HG02759 (cell line): Measurements from ENCODE around the gene ARHGAP15.

ENCODE experiments used
- ATAC-seq: cut with Tn5 transposase; IDR thresholded peaks from one replicate; pipeline ENCODE4 v1.9.1; 2021; ENCODE audit warnings: mild to moderate bottlenecking, moderate library complexity; ENCODE audit not compliant: unreplicated experiment

The ARHGAP15 gene

DNA sequence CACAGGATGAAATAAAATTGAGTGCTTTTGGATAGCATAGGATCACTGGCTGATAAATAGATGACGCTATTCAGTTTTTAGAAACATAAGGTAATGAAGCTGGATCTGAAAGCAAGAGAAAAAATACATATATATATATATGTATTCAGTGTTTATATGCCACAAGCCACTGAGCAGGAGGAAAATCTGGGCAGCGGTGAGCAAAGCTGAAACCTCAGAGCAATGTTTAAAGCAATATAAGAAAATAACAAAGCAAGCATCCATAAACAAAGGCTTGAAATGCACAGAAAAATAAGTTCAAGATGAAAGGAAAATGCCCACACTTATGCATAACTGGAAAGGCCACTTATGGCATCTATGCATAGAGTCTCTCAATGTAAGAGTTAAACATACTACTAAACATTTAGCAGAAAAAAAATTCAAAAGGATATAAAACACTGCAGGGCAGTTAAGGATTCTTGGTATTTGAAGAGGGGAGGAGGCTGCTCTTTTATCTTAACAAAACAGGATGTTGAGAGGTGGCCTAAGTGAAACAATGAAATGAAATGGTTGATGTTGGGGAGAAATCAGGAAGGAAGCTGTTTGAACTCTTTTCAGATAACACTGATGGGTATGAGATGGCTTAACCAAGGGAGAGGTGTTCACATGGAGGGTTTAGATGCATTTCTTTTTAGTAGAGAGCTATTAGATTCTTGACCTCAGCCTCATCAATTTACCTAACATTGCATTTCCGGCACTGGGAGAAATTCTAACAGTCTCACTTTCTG lies 129.1 kb downstream of the ARHGAP15 start:
- no peak for ATAC-seq

DNA sequence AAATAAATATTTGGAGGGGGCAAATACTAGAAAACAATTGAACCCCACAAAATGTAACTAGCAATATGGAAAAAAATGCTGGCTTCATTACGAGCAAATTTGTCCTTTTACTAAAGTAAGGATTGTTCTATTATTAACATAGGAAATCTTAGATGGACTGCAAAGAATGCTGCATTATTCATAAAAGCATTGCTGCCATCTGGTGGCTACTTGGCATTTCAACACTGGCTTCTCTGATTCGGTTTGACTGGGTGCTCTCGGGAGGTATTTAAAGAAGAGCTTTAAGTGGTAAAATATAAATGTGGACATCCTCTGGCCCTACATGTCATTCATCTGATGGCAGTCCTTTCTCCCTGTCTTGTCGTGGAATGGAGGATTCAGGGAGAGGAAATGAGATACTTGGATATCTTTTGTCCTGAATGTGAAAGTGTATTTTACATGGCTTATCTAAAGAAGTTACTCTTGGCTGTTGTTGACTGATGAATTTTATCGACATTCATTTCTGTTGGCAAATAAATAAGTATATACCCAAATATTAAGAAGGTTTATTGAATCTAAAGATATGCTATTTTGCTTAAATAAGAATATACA lies 130.2 kb downstream of the ARHGAP15 start:
- peak; percentile 50 for ATAC-seq

GRCh38 chr2:143261986-143262385 lies 132.8 kb downstream of the ARHGAP15 start:
- ATAC-seq: peak; percentile 69

- peak; percentile 21 for ATAC-seq
These were observed 133.2 kb downstream of the ARHGAP15 start for GRCh38 chr2:143262389-143262788.

- no peak for ATAC-seq
These were observed 133.9 kb downstream of the ARHGAP15 start for GRCh38 chr2:143263066-143263625.

DNA sequence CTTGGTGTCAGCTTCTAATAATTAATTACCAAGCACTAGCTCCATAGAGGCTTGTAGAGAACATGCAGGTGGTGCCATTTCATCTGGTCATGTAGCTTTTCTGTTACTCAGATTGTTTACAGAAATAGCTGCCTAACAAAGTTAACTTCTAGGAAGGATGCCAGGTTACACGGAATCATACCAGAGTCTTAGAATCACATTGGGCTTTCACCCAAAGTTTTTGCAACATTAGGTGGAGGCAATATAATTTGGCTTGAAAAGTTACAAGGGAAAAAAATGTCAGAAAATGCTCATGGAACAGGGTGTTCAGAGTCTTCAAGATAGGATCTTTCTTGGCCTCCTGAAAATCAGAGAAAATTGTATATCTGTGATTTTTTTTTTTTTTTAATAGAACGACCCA lies 135.6 kb downstream of the ARHGAP15 start:
- ATAC-seq: no peak

GRCh38 chr2:143279672-143280071 lies 150.5 kb downstream of the ARHGAP15 start:
- no peak for ATAC-seq

- no peak for ATAC-seq
These were observed 151.0 kb downstream of the ARHGAP15 start for GRCh38 chr2:143280097-143280757.

DNA sequence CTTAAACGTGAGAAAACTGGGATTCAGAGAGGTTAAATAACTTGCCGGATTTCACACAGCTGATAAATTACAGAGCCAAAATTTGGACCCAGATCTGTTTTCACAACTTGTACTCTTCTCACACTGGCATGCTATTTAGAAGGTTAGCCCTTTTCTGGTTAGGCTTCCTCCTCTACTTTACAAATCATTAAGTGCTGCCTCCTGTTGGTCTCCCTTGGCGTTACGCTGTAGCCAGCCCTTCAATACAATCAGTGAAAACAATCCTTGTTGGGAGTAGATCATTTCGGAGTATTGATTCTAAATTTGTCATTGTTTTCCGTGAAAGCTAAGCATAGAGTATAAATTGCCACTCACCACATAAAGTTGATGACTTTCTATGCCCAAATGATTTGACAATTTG lies 153.5 kb downstream of the ARHGAP15 start:
- no peak for ATAC-seq

- peak; percentile 63 for ATAC-seq
These were observed 155.0 kb downstream of the ARHGAP15 start for GRCh38 chr2:143284087-143284675.

DNA sequence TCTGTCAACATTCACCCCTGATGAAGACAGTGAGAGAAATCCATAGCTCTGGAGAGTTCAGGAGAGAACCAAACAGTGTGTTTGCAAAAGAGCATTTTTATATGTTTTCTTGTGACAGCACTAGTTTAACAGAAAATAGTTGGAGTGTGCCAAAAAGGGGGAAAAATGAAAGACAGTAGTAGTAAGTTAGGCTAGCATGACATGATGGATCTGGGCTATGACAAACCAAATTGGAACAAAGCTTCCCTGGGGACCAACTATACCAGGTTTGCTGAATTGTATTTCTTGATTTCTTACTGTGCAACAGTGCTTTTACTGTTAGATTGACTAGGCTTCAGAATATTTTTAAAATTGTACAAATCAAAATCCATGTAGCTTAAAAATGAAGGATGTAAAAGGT lies 159.8 kb downstream of the ARHGAP15 start:
- no peak for ATAC-seq

DNA sequence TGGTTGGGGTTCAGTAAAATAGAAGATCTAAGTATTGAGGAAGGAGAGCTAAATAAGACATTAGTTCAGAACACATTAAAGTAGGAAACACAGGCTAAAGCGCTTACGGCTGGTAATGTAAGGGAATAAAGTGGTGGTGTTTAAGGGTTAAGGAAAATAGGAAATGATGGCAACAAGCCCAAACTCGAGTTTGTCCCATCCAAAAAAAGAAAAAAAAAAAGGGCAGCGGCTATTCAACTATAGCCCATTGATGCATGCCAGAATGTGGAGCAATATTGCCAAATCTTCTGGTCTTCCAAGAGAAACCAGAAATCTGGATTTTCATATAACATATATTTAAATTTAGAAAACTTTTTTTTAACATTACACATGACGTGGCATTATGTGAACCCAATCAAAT lies 161.0 kb downstream of the ARHGAP15 start:
- ATAC-seq: no peak

- no peak for ATAC-seq
These were observed 164.8 kb downstream of the ARHGAP15 start for GRCh38 chr2:143294068-143294467.

DNA sequence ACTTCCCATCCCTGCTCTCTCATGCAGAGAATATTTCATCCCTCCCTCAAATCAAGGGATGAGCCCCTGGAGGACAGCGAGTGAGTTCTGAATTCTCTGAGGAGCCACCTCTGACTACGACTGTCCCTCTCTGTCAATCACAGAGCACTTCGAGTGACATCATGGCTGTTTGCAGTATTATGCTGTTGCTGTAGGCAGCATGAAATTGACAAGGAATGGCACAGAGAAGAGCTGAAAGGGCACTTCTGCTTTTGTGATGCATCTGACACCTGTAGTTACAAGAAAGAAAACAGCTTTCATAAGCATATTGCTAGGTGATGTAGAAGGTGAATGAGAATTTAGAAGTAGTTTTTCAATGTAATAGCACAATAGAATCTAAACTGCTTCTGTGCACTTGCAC lies 166.9 kb downstream of the ARHGAP15 start:
- no peak for ATAC-seq

DNA sequence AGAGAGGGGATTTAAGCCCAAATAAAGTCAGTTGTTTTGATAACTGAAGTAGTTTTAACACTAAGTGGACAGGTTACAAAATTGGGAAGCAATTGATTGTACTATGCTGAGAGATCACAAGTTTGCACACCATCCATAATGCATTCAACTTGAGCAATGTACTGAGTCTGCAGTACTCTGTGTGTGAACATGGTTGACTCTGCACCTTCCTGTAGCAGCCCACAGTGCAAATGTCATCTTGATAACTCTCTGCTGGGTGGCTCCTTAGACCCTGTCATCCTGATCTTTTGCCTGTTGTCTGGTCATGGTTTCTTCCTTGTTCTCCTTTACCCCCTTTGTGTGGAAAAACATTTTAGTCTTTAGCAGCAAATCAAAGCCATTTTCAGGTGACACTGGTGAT lies 168.0 kb downstream of the ARHGAP15 start:
- no peak for ATAC-seq

DNA sequence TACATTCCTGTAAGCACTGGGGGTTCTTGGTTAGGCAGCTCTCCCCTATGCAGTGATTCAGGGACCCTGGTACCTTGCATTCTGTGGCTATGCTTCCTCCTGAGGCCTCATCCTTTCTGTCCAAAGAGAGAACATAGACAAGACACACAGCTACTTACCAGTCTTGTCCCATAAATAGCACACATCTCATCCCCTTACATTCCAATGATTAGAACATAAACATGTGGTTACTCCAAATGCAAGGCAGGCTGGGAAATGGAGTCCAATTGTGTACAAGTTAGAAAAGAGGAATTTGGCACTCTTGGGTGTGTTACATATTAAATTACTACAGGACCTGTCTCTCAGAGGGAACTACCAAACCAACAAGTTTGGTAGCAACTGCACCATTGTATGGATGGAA lies 171.3 kb downstream of the ARHGAP15 start:
- no peak for ATAC-seq

DNA sequence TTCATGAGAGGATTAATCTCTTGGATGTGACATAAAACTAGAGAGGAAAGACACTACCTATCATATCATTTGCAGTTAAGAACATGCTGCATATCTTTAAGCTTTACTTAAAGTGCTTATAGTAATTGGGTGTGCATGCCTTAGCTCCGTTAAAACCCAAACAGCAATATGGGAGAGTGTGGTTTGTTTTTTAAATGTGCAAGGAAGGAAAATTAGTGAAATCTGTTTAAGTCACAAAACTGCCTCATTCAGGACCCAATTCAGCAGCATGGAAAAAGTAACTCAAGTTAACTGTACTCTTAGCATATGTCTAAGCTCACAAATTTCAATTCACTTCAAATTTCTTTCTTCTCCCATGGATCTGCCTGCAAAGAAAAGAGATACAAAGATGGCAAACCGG lies 182.2 kb downstream of the ARHGAP15 start:
- no peak for ATAC-seq

GRCh38 chr2:143312441-143312840 lies 183.2 kb downstream of the ARHGAP15 start:
- ATAC-seq: no peak

- ATAC-seq: no peak
These were observed 184.6 kb downstream of the ARHGAP15 start for GRCh38 chr2:143313861-143314260.

DNA sequence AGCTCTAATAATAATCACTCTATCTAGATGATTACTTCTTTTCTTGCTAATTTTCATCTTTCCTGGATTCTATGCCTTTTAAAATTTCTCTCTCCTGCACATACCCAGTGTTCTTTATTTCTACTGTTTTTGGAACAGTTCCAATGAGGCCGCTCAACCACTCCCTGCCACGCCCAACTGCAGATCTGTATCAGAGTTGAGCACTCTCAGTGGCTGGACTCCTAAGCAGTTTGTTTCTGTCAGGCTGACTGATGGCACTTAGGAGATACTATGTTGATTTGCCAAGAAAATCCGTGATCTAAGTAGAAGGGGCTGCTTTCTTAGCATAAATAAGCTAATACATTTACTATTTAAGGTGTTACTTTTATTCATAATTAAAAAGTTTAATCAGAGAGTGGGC lies 192.8 kb downstream of the ARHGAP15 start:
- no peak for ATAC-seq

GRCh38 chr2:143329288-143329687 lies 200.1 kb downstream of the ARHGAP15 start:
- ATAC-seq: no peak
